HepG2 (cell line): ENCODE results near the gene ENAH. TPM values are rescaled to one million over a fixed set of nuclear protein-coding genes. Genes with fewer than 3 reads are reported as not detected.

Experiments used
- ATAC-seq: fragments of 200-7000 bp; cut with Tn5 transposase; 3 replicates; pipeline ENCODE4 v1.9.1; 2020; ENCODE audit warnings: mild to moderate bottlenecking, moderate library complexity
- BruUV-seq: library from RNA; stranded (reverse); fragments of 400-500 nt; replicated peaks from 2 replicates; lab custom pipeline; 2021; lab: Mats Ljungman, UMichigan
- CTCF ChIA-PET: fragments of 300-600 bp; formaldehyde crosslinking; extraction: SDS; loops from one replicate; lab custom pipeline; 2021; ENCODE audit warnings: low total read pairs, inconsistent platforms, low intra/inter-chr PET ratio; lab: Yijun Ruan, JAX
- POLR2A ChIA-PET: fragments of 350-600 bp; sonication (Branson Sonifier 250); formaldehyde crosslinking; loops from one replicate; lab custom pipeline; 2020; ENCODE audit warnings: antibody characterized with exemption, inconsistent platforms; lab: Yijun Ruan, JAX
- DNase-seq: peaks from one replicate; pipeline ENCODE4 v3.0.0-alpha.2; 2015; ENCODE audit warnings: low spot score
- FAIRE-seq: peaks from 3 replicates; lab custom pipeline; 2011; peaks lifted over from hg19 to GRCh38; lab: Jason Lieb, UNC
- H2AFZ ChIP-seq: one replicate; pipeline ENCODE4 v1.6.1; 2011; ENCODE audit warnings: low read length, inconsistent platforms
- H3K27ac ChIP-seq: fragments of 300-600 bp; 3 replicates; pipeline ENCODE4 v1.8.0; 2011; ENCODE audit warnings: mixed run types, mild to moderate bottlenecking, mixed read lengths, low read length, inconsistent platforms; ENCODE audit not compliant: insufficient read depth; ENCODE audit errors: extremely low read length
- H3K27me3 ChIP-seq, 2 experiments: fragments of 200-600 bp in 1 of 2; 2 replicates in 1 of 2; 3 replicates in 1 of 2; pipeline versions ENCODE4 v1.6.0 to v1.8.0; 2011; ENCODE audit warnings: low read length in 2 of 2, mild to moderate bottlenecking in 2 of 2, moderate library complexity in 2 of 2, inconsistent platforms in 1 of 2; ENCODE audit not compliant: insufficient read depth in 2 of 2, control insufficient read depth in 1 of 2
- H3K36me3 ChIP-seq, 2 experiments: fragments of 200-600 bp in 1 of 2; replicated peaks in 1 of 2; 2 replicates in 1 of 2; 3 replicates in 1 of 2; pipeline versions ENCODE4 v1.5.1 to v1.8.0; 2011; ENCODE audit warnings: low read length in 2 of 2, inconsistent platforms in 1 of 2; ENCODE audit not compliant: insufficient read depth in 2 of 2, control insufficient read depth in 1 of 2
- H3K4me1 ChIP-seq: 2 replicates; pipeline ENCODE4 v1.5.1; 2012; ENCODE audit warnings: low read length, inconsistent platforms; ENCODE audit not compliant: insufficient read depth
- H3K4me2 ChIP-seq: 2 replicates; pipeline ENCODE4 v1.6.0; 2011; ENCODE audit warnings: low read depth, low read length, inconsistent platforms
- H3K4me3 ChIP-seq, 3 experiments: fragments of 200-600 bp in 1 of 3; sonication (generic), shearing (Covaris generic) in 1 of 3; replicated peaks in 1 of 3; 2 replicates each; pipeline ENCODE4 v1.5.1; 2011 to 2016; ENCODE audit warnings: low read length in 3 of 3, inconsistent platforms in 2 of 3, low read depth in 2 of 3, mild to moderate bottlenecking in 2 of 3, control low read depth in 1 of 3, mixed read lengths in 1 of 3; ENCODE audit not compliant: insufficient read depth in 1 of 3
- H3K79me2 ChIP-seq: one replicate; pipeline ENCODE4 v1.6.1; 2011; ENCODE audit warnings: low read length, inconsistent platforms; ENCODE audit not compliant: insufficient read depth
- H3K9ac ChIP-seq: 2 replicates; pipeline ENCODE4 v1.6.0; 2011; ENCODE audit warnings: mild to moderate bottlenecking, low read depth, low read length, inconsistent platforms; ENCODE audit not compliant: insufficient read depth
- H3K9me3 ChIP-seq: 2 replicates; pipeline ENCODE4 v1.5.1; 2012; ENCODE audit warnings: mild to moderate bottlenecking, low read length
- H4K20me1 ChIP-seq: 2 replicates; pipeline ENCODE4 v1.6.0; 2011; ENCODE audit warnings: inconsistent platforms, mild to moderate bottlenecking, low read length, moderate library complexity; ENCODE audit not compliant: insufficient read depth
- MBD4 ChIP-seq: IDR thresholded peaks from 2 replicates; pipeline ENCODE4 v1.6.1; 2012; ENCODE audit warnings: low read length, inconsistent platforms, borderline replicate concordance
- MIXL1 ChIP-seq: IDR thresholded peaks from 2 replicates; pipeline ENCODE4 v1.6.1; 2016
- SP2 ChIP-seq: sonication (generic); formaldehyde crosslinking; IDR thresholded peaks from 2 replicates; pipeline ENCODE4 v1.5.1; 2020; ENCODE audit warnings: mild to moderate bottlenecking, missing genetic modification reagents
- TRIM24 ChIP-seq: sonication (generic); formaldehyde crosslinking; IDR thresholded peaks from 2 replicates; pipeline ENCODE4 v1.8.0; 2022; ENCODE audit warnings: mild to moderate bottlenecking, missing genetic modification reagents
- ZNF180 ChIP-seq: sonication (generic); formaldehyde crosslinking; IDR thresholded peaks from 2 replicates; pipeline ENCODE4 v1.4.0; 2020; ENCODE audit warnings: low read depth, missing genetic modification reagents, borderline replicate concordance
- WGBS: methylation state at CpG from one replicate; pipeline ENCODE4 v1.1.6; 2017; ENCODE audit warnings: low lambda C conversion rate; 5-methylcytosine and 5-hydroxymethylcytosine counted together
- in situ Hi-C: cut with HindIII; loops from 2 replicates; pipeline ENCODE4 v1.10.0; 2017; ENCODE audit warnings: low pct_unique_long_range_greater_than_20kb; ENCODE audit not compliant: extremely low pct_ligation_motif_present
- intact Hi-C: fragments of 100-400 bp; cut with micrococcal nuclease; formaldehyde crosslinking; loops from one replicate; pipeline ENCODE4 v1.10.0; 2022; ENCODE audit not compliant: unreplicated experiment
- polyA plus RNA-seq, 8 experiments: library from polyadenylated mRNA; depleted of rRNA in 3 of 8; stranded (reverse) in 7 of 8; unstranded in 1 of 8; fragments of >200 nt; fragmentation: Illumina TruSeq in 4 of 8; extraction: Trizol in 4 of 8; gene quantifications; 2 replicates each; pipeline versions ENCODE4 v1.2.1 to v1.2.3, GENCODE V29; 2011 to 2016; ENCODE audit warnings: low read depth in 4 of 8, missing spikeins in 1 of 8, mixed read lengths in 1 of 8; ENCODE audit not compliant: insufficient read depth in 1 of 8
- total RNA-seq, 5 experiments: library from RNA; depleted of rRNA; stranded (reverse); fragments of >200 nt; fragmentation: Illumina TruSeq; extraction: Trizol; gene quantifications; 2 replicates each; pipeline ENCODE4 v1.2.3, GENCODE V29; 2016; ENCODE audit warnings: low read depth in 1 of 5
- TF ChIP-seq, protein P1 (sequence below): sonication (generic); formaldehyde crosslinking; IDR thresholded peaks from one replicate; pipeline ENCODE4 v1.5.1; 2020; ENCODE audit warnings: mild to moderate bottlenecking, missing genetic modification reagents; ENCODE audit errors: not compliant biosample characterization

The ENAH gene
- total and polyA plus RNA-seq, 2 of the 13 experiments (the other 11 are each of a cell fraction or from before 2014, with no cell fraction given): 22.1 to 58.3 TPM

DNA sequence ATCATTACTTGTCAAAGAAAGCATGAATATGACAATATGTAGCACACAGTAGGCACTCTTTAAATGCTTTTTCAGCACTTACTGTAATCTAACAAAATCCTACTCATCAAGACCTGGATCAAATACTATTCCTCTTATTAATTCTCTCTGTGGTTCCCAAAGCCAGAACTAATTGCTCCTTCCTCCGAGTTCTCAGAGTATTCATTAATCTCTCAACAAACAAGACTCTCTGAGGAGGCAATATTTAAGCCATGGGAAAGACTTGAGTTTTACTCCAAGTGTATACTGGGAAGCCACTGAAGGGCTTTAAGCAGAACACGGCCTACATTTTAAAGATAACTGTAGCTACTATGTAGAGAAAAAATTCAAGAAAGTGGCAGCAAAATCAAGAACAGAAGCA, 79.7 kb downstream of the ENAH start:
- Histone ChIP-seq H3K4me3 (no peak overlapping the region), H3K27ac (no peak overlapping the region), H3K9me3 (no peaks in the 10 kb centered on the region), H2AFZ (no peak overlapping the region)
- ATAC-seq: no peak
- ChIA-PET POLR2A (no interaction called here), CTCF (no interaction called here)
- 89% methylated on average over 2 of the region's 2 CpGs for WGBS
- TF ChIP-seq MIXL1 (CRISPR knock-in tag) (no peak), MBD4 (no peak), TRIM24 (CRISPR knock-in tag) (no peak), ZNF180 (CRISPR knock-in tag) (no peak), SP2 (CRISPR knock-in tag) (no peak)
- TF ChIP-seq, protein P1, sequence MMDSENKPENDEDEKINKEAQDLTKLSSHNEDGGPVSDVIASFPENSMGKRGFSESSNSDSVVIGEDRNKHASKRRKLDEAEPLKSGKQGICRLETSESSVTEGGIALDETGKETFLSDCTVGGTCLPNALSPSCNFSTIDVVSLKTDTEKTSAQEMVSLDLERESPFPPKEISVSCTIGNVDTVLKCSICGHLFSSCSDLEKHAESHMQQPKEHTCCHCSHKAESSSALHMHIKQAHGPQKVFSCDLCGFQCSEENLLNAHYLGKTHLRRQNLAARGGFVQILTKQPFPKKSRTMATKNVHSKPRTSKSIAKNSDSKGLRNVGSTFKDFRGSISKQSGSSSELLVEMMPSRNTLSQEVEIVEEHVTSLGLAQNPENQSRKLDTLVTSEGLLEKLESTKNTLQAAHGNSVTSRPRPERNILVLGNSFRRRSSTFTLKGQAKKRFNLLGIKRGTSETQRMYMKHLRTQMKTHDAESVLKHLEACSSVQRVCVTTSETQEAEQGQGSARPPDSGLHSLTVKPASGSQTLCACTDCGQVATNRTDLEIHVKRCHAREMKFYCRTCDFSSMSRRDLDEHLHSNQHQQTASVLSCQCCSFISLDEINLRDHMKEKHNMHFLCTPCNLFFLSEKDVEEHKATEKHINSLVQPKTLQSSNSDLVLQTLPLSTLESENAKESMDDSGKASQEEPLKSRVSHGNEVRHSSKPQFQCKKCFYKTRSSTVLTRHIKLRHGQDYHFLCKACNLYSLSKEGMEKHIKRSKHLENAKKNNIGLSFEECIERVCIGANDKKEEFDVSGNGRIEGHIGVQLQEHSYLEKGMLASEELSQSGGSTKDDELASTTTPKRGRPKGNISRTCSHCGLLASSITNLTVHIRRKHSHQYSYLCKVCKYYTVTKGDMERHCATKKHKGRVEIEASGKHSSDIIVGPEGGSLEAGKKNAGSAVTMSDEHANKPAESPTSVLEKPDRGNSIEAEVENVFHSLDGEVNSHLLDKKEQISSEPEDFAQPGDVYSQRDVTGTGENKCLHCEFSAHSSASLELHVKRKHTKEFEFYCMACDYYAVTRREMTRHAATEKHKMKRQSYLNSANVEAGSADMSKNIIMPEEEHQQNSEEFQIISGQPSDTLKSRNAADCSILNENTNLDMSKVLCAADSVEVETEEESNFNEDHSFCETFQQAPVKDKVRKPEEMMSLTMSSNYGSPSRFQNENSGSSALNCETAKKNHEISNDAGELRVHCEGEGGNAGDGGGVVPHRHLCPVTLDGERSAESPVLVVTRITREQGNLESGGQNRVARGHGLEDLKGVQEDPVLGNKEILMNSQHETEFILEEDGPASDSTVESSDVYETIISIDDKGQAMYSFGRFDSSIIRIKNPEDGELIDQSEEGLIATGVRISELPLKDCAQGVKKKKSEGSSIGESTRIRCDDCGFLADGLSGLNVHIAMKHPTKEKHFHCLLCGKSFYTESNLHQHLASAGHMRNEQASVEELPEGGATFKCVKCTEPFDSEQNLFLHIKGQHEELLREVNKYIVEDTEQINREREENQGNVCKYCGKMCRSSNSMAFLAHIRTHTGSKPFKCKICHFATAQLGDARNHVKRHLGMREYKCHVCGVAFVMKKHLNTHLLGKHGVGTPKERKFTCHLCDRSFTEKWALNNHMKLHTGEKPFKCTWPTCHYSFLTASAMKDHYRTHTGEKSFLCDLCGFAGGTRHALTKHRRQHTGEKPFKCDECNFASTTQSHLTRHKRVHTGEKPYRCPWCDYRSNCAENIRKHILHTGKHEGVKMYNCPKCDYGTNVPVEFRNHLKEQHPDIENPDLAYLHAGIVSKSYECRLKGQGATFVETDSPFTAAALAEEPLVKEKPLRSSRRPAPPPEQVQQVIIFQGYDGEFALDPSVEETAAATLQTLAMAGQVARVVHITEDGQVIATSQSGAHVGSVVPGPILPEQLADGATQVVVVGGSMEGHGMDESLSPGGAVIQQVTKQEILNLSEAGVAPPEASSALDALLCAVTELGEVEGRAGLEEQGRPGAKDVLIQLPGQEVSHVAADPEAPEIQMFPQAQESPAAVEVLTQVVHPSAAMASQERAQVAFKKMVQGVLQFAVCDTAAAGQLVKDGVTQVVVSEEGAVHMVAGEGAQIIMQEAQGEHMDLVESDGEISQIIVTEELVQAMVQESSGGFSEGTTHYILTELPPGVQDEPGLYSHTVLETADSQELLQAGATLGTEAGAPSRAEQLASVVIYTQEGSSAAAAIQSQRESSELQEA (CRISPR knock-in tag): no peak
- TF ChIP-seq, all 625 proteins: peak for 0
- H4K20me1 ChIP-seq: no peaks in the 10 kb centered on the region; the same call in 1 of the 2 replicates
- H3K36me3 ChIP-seq: no peaks in the 10 kb centered on the region; a peak in 1 of 5 replicates
- FAIRE-seq (no peak), DNase-seq (no peak)
- no peaks in the 10 kb centered on the region for H3K4me1 ChIP-seq
- H3K9ac ChIP-seq: no peak overlapping the region
- H3K27me3 ChIP-seq: no peaks in the 10 kb centered on the region
- BruUV-seq: no TSS peak
- intact Hi-C loops: no loop called here
- in situ Hi-C loops: no loop called here
- H3K79me2 ChIP-seq: peaks cover 52% of the 10 kb centered on the region
- no peak overlapping the region for H3K4me2 ChIP-seq
